HG02885 (cell line): ENCODE data around the gene NR2F1-AS1.

Experiments used
- ATAC-seq: cut with Tn5 transposase; IDR thresholded peaks from one replicate; pipeline ENCODE4 v1.9.1; 2021; ENCODE audit warnings: mild to moderate bottlenecking; ENCODE audit not compliant: unreplicated experiment, poor library complexity

NR2F1-AS1 gene

DNA sequence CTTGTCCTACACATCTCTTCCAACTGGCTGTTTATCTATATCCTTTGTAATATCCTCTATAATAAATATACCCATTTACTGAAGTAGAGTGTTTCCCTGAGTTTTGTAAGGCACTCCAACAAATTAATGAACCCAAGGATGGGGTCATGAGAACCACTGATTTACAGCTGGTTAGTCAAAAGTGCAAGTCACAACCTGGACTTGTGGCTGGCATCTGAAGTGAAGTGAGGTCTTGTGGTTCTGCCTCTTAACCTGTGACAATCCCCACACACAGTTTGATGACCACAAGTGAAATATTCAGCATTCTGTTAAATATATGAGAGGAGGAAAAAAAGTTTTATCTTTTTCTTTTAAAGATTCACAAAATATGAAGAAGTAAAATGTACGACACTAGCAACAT lies 126.1 kb downstream of the NR2F1-AS1 start:
- no peak for ATAC-seq

DNA sequence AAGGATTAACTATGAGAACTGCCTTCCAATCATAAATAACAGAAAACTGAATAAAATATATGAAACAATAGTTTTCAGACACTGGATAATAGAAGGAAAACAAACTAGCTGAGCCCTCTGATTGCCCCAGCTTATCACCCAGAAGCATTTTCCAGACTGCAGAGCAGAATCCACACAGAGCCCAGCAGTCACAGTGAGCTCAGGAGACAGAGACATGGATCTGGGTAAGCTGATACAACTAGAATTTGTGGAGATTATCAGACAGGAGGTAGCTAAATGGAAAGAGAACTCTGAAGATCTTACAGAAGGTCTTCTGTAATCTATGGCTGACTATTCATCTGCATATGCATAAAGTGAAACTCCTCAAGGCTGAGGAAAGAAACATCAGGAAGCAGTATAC lies 128.8 kb downstream of the NR2F1-AS1 start:
- no peak for ATAC-seq

DNA sequence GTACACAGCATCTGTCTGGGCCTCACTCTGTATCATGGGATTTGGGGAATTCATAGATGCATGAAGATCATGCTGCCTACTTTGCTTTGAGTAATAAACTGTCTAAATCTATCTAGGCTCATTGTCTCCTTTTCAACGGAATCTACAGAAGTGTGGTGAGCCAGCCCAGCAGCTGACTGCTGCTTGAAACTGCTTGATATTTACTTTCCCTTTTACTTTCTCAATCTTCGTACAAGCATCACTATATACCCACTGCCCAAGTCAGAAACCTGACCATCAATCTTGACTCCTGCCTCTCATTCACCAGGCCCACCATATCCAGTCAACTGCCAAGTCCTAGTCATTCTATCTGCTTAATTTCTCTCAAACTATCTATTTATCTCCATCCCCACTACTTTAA lies 142.9 kb downstream of the NR2F1-AS1 start:
- no peak for ATAC-seq

DNA sequence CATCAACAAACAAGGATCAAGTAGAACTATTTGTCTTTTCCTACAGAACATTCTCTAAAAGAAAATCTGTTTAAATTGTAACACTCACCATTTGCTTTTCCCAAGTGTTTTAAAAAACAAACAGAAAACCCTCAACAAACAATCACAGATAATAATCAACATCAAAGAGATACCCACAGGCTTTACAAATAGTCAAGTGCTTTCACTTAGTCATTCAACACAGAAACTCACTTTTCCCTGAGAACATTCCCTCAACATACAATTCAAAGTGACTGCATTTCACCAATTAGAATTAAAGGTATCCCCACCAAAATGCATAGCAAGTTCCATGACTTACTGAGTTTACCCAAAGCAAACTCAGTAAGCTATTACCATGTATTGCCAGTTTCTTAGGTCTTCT lies 144.9 kb downstream of the NR2F1-AS1 start:
- ATAC-seq: no peak

DNA sequence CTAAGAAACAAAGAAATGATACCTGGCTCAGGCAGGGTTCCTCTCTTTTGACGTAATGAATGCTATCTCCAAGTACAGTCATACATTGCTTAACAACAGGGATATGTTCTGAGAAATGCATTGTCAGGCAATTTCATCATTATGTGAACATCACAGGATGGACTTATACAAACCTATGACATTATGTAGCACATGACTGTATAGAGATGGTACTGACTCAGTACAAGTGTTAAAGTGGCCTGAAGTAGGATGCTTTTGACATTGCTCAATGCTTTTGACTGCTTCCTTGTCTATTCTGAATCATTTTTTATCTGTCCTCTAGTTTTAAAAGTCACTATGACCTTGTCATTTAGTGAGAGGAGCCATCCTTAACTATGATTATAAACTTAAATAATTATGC lies 147.6 kb downstream of the NR2F1-AS1 start:
- ATAC-seq: no peak

DNA sequence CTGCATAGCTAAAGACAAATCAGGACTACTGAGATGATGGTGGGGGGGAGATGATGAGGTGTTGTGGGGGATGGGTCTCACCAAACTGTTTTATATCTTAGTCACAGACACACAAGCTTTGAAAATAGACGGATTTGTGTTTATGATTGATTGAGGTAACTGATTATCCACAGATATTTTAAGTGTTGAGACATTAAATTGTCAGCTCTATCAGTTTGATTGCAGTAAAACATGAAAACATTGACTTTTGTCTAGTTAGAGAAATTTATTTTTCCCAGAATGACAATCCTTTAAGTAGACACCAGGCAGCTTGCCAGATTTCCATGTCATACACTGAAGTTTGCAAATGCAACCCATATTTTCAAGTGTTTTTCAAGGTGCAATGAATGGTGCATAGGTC lies 149.8 kb downstream of the NR2F1-AS1 start:
- ATAC-seq: no peak

DNA sequence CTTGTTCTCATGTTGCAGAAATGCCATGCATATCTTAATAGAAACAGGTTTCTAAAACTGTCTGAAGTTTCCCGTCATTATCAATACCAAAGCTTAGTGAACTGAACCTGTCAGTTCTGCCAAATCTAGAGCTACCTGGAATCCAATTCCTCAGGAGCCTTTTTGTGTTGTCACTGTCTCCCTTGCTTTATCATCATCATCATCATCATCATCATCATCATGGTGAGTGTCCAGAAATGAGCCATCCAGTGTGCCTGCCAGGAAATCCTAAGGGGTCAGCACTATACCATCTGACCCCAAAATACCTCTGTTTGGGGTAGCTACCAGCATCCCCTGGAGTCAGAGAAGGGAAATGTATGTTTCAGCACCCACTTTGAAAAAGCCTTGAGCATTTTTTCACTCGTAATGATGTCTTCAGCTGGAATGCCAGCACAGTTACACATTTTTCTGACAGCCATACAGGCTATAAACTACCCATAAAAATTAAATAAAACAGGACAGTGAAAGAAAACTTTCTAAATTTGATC lies 150.3 kb downstream of the NR2F1-AS1 start:
- ATAC-seq: no peak

DNA sequence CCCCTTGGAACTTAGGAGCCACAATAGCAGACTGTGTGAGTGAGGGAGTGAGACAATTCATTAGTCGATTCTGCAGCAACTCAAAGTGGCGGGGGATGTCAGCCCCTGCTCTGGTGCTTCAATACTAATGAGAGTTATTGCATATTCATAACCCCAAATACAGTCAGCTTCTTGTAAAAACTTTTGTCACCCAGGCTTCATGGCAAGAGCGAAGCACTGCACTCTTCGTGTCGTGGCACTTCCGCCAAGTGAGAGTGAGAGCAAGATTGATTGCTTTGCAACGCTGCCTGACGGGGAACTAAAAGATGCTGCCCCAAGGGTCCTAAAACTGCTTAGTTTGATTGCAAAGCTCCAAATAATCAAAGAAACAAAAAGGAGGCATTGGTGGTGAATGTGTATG lies 150.9 kb downstream of the NR2F1-AS1 start:
- ATAC-seq: no peak

DNA sequence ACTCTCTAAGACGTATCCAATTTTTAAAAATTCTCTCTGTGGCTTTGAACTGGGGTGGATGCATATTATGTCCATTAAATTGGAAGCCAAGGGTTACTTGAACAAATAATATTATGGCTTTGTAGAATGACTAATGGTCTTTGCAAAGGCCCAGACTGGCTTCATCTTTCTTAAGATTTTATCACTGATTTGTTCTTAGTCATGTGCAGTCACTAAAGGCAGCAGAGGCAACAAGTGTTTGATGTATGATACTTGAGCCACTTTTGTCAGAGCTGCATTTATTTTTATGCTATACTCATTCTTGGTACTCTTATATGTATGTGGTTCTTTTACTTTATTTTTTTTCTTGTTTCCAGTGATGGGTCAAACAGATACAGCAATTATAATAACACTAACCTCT lies 152.2 kb downstream of the NR2F1-AS1 start:
- no peak for ATAC-seq

DNA sequence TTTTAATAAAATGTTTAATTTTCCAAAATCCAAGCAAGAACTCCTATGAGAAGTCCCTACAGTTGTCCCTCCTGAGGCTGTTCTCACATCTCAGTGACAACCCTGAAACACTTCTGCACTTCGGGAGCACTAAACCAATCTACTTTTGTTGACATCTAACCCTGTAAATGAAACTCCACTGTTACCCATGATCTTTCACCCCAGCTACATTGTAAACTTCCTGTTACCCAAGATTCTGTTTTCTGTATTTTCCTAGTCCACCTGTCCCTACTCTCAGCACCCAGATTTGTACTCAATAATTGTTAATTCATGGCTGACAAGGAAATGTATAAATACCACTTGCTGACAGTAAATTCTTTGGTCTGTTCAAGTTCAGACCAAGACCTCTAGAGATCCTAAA lies 153.7 kb downstream of the NR2F1-AS1 start:
- ATAC-seq: no peak

DNA sequence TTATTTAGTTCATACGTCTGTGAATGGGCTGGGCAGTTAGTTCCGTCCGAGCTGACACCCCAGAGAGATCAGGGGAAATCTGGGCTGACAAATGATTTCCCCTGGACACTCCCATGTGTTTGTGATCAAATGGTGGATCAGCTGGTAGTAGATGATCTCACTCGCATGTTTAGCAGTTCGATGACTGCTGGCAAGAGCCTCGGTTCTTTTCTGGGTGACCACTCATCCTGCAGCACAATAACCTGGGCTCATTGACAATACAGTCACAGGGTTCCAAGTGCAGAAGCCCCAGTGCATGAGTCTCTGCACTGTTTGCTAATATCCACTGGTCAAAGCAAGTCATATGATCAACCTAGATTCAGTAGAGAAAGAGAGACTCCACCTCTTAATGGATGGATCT lies 155.9 kb downstream of the NR2F1-AS1 start:
- no peak for ATAC-seq

DNA sequence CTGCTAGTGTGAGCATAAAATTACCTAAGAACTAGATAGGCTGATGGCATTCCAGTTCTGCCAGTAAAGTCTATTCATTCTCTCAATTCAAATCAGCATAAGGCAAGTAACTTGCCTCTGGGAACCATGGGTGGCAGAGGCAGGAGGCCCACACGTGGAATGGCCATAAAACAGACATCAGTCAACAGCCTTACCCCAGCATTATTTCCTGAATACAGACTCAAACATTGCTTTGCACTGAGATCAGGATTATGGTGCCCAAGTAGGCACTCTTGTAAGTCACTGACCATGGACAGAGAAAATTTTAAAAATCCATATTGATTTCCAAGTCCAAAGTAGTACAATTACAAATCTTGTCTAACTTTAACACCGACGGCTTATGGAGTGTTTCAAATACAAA lies 157.7 kb downstream of the NR2F1-AS1 start:
- no peak for ATAC-seq

DNA sequence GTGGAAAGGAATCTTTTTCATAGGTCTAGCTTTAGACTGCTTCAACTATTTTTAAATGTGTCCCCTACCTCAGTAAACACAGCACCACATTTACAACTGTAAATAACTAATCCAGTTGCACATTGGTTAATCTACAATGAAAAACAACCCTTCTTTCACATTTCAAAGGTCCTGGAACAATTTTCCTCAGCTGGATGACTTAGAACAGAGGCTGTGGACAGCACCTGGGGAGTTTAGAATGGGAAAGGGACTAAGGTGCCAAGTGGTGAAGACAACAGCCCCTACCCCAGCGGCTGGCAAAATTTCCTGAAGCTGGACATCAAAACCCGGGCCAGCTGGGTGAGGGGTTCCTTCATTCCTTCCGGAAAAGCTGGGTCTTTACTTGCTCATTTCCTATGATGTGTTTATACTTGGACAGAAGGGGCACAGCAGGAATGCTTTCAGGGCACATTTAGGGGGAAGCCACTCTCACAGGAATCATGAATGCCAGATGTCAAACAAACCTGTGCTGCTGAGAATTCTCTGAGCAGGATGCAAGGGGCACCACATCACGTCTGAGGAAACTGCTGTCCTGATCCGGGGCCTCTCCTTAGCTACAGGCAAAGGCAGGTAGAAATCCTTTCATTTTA lies 158.3 kb downstream of the NR2F1-AS1 start:
- no peak for ATAC-seq

DNA sequence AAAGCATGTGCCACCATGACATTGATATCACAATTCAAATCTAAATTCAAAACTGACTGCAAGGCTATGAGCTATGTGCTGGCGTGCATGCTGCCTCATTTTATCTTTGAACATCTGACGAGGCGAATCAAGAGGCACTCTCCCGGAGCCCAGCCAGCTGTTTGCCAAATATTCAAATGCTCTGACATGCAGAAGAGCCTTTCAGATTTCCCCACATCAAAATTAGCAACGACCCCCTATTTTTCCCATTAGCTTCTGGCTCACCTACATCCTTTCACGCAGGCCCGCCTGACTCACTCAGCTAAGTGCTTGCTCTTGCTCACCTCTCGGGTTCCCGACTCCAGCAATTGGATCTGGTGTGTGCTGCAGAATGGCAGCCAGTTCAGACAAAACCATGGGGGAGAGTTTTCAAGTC lies 159.0 kb downstream of the NR2F1-AS1 start:
- no peak for ATAC-seq

DNA sequence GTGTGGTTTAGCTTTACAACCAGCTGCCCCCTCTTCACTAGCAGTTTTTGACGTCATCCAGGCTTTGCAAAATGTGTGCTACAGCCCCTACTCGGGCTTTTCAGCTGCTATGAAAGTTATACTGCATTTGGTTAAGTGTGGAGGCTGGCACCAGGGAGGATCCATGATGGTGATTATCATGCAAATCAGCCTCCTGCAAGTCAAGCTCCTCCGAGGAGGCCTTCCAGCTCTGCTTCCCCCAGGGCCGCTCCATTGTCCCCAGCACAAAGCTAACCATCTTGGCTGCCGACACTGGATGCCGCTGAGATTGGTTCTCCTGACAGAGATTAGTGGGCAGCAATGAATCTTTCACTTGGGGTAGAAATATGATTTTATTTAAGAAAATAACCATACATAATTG lies 159.6 kb downstream of the NR2F1-AS1 start:
- no peak for ATAC-seq

DNA sequence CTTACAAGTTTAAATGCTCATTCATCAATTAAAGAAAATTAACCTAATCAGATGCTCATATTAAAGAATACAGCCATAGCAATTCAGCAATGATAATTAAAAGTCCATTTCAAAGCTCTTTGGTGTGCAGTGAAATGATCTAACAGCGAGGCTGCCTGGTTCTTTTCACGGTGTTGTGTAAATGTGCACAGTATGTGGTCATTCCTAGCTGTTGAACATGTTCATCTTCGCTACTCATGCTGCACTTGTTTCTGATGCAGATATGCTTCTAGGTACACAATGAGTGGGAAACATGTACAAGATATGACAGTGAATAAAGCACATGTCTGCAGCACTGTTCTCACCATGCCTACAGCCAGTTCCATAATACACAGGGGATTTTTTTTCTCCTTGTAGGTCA lies 163.5 kb downstream of the NR2F1-AS1 start:
- ATAC-seq: no peak

DNA sequence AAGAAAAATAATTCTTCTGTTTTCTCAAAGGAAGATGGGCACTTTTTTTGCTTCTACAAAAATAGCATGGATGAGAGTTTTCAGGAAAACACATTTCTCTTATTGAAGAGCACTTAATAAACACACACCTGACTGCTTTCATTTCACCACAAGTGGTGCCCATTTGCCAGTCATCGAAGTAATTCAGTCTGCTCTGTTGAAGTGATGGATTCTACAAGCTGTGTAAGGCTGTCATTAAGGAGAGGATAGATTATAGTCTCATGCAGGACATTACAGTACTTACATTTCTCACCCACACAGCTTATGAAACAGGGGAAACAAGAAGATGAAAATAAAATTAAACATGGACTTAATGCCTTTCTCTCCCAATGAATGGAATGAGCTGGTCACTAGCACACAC lies 165.2 kb downstream of the NR2F1-AS1 start:
- no peak for ATAC-seq

DNA sequence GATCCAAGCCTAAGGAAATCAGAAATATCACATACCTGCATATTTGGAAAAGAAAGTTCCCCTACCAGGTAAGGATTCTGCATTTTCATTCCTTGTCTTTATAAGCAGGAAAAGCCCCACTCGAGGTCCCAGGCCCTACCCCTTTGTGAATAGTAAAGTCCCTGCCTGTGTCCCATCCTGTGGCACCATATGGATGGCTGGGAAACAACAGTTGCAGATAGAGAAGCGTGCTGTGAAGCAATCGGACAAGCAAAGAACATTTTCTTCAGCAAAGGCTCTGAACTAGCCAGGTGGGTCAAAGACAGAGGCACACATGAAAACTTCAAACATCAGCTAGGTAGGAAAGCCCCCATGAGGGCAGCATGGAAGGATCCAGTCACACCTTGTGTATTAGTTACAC lies 169.3 kb downstream of the NR2F1-AS1 start:
- no peak for ATAC-seq

DNA sequence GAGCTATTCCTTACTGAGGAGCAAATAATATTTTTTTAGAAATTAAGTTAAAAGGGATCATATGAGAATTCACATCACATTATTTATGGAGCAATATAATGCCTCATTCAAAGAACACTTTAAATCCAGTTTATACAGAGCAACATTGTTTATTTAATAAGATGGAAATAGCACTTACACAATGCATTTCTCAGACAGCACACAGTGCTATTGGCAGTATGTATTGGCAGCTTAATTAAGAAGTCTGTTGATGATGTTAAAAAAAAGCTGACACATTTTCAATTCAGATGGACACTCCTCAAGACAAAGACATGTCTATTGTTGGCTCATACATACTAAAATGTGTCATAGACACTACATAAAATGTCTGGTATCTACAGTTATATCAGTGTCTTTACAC lies 171.3 kb downstream of the NR2F1-AS1 start:
- ATAC-seq: no peak

DNA sequence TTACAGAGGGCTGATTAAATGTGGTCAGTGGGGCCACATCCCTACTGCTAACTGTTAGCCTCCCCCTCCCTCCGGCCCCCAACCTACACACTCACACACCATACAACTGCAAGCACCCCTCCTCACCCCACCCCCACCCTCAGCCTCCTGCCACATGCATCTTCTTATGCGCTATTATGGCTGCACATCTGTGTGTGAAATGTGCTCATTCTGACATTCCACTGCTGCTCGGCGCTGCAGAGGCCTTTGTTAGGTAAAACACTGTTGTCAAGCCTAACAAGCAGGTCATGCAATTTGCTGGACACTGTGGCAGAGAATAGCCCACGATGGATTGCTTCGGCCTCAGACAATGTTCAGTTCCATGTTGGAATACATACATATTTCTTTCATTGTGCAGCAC lies 173.6 kb downstream of the NR2F1-AS1 start:
- no peak for ATAC-seq

DNA sequence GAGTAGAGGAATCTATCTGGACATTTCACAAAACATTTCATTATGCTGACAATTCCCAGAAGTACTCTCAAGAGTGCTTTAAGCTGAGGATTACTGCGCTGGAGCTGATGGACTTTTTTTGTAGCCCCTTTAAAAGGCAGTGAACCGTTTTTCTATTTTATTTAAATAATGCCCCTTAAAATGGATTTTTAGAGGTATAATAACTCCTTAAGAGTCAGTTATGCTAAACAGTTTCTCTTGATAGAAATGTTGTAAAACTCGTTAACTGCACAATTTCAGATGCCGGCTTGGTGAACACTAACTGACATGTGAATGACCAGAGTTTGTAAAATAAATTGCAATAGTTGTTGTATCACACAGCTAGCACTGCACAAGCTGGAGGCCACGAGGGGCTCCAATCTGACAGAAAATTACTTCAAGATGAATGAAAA lies 174.0 kb downstream of the NR2F1-AS1 start:
- ATAC-seq: no peak

DNA sequence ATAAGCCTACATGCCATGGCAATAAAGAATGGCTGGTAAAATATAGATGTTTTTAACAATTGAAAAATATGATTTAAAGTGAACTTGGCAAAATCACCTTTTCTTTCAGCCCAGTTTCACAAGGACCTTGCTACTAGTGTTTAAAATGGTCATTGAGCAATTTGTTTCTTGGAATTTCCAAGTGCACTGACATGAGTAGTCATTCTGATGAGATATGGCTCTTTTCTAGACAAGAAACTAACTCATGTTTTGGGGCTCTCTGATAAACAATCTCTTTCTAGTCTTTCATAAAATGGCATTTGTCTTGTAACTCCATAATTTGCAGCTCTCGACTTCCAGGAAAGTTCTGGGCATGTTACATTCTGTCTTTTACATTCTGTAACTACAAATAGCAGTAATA lies 176.8 kb downstream of the NR2F1-AS1 start:
- ATAC-seq: no peak
